ENCODE results near the gene TAP2. TPM values are rescaled to one million over a fixed set of nuclear protein-coding genes. Genes with fewer than 3 reads are reported as not detected.
"Not testable (repeated sequence)": the region's sequence is repeated elsewhere in the genome, so short reads cannot be mapped to it uniquely, and the experiment has no call there.

TAP2 gene
- total RNA-seq, 3 donors from 2014 or later, result 7.7 to 18.0 (median 9.5) TPM

- intact Hi-C loops (cut with DNase I; ENCODE audit: low total_unique reads), result no loop called here
- no peaks in the 10 kb centered on the region for H3K4me1 ChIP-seq
- no peaks in the 10 kb centered on the region for H3K36me3 ChIP-seq
- DNase-seq (ENCODE audit: low spot score in 2 of 2), result no peak
- no peak overlapping the region for H3K4me3 ChIP-seq
- H3K9me3 ChIP-seq, result no peaks in the 10 kb centered on the region
- no peak overlapping the region for H3K27ac ChIP-seq
- TF ChIP-seq, protein P1, sequence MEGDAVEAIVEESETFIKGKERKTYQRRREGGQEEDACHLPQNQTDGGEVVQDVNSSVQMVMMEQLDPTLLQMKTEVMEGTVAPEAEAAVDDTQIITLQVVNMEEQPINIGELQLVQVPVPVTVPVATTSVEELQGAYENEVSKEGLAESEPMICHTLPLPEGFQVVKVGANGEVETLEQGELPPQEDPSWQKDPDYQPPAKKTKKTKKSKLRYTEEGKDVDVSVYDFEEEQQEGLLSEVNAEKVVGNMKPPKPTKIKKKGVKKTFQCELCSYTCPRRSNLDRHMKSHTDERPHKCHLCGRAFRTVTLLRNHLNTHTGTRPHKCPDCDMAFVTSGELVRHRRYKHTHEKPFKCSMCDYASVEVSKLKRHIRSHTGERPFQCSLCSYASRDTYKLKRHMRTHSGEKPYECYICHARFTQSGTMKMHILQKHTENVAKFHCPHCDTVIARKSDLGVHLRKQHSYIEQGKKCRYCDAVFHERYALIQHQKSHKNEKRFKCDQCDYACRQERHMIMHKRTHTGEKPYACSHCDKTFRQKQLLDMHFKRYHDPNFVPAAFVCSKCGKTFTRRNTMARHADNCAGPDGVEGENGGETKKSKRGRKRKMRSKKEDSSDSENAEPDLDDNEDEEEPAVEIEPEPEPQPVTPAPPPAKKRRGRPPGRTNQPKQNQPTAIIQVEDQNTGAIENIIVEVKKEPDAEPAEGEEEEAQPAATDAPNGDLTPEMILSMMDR (IDR thresholded peaks at IDR 0.05), result no peak
- TF ChIP-seq POLR2A (IDR thresholded peaks at IDR 0.05) (no peak), POLR2AphosphoS5 (IDR thresholded peaks at IDR 0.05) (no peak)
- no peaks in the 10 kb centered on the region for H3K27me3 ChIP-seq
Measured at GRCh38 chr6:32807020-32807580, 31.4 kb downstream of the TAP2 start.

DNA sequence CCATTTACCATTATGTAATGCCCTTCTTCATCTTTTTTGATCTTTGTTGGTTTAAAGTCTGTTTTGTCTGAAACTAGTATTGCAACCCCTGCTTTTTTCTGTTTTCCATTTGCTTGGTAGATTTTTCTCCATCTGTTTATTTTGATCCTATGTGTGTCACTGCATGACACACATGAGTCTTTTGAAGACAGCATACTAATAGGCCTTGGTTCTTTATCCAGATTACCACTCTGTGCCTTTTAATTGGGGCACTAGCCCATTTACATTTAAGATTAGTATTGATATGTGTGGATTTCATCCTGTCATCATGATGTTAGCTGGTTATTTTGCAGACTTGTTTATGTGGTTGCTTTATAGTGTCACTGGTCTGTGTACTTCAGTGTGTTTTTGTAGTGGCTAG is 33.1 kb downstream of the TAP2 start:
- H3K36me3 ChIP-seq; H3K9me3 ChIP-seq; H3K27me3 ChIP-seq; DNase-seq (ENCODE audit: low spot score in 2 of 2); H3K4me3 ChIP-seq; intact Hi-C loops (cut with DNase I; ENCODE audit: low total_unique reads); H3K27ac ChIP-seq; H3K4me1 ChIP-seq: not testable (repeated sequence)

- H3K27me3 ChIP-seq, result no peaks in the 10 kb centered on the region
- H3K4me1 ChIP-seq, result no peaks in the 10 kb centered on the region
- no peak overlapping the region for H3K4me3 ChIP-seq
- TF ChIP-seq POLR2A (IDR thresholded peaks at IDR 0.05) (no peak), POLR2AphosphoS5 (IDR thresholded peaks at IDR 0.05) (no peak)
- TF ChIP-seq, protein P1 (IDR thresholded peaks at IDR 0.05), result no peak
- no peak overlapping the region for H3K27ac ChIP-seq
- H3K9me3 ChIP-seq, result peaks cover 0 to 7% of the 10 kb centered on the region in 2 donors
- no peak for DNase-seq (ENCODE audit: low spot score in 2 of 2)
- intact Hi-C loops (cut with DNase I; ENCODE audit: low total_unique reads), result no loop called here
- H3K36me3 ChIP-seq, result no peaks in the 10 kb centered on the region
Measured at GRCh38 chr6:32803416-32803815, 35.1 kb downstream of the TAP2 start.

- Histone ChIP-seq H3K4me1 (no peaks in the 10 kb centered on the region), H3K27ac (no peak overlapping the region), H3K9me3 (peaks cover 0 to 7% of the 10 kb centered on the region in 2 donors), H3K4me3 (no peak overlapping the region), H3K27me3 (no peaks in the 10 kb centered on the region), H3K36me3 (no peaks in the 10 kb centered on the region)
- TF ChIP-seq POLR2AphosphoS5 (IDR thresholded peaks at IDR 0.05) (no peak), POLR2A (IDR thresholded peaks at IDR 0.05) (no peak)
- TF ChIP-seq, protein P1 (IDR thresholded peaks at IDR 0.05), result no peak
- intact Hi-C loops (cut with DNase I; ENCODE audit: low total_unique reads), result loop anchor here (10.0 kb wide), 1 partner anchor 95 kb away; no protein-coding TSS in a partner anchor
- no peak for DNase-seq (ENCODE audit: low spot score in 2 of 2)
Measured at GRCh38 chr6:32799740-32800139, 38.8 kb downstream of the TAP2 start.

DNA sequence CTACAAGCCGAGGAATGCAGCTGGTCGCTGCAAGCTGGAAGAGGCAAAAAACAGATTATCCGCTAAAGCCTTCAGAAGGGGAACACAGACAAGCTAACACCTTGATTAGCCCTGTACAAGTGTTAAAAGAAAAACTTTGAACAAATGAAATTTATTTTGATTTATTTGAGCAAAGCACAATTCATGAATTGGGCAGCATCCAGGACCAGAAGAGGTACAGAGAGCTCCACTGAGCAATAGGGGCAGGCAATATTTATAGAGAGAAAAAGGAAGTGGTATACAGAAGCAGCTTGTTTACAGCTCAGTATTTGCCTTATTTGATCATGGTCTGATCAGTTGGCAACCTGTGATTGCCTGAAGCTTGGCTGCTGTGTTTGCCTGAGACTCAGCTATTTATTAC is 39.4 kb downstream of the TAP2 start:
- no peak for TF ChIP-seq POLR2AphosphoS5 (IDR thresholded peaks at IDR 0.05)
- TF ChIP-seq POLR2A (IDR thresholded peaks at IDR 0.05), result no peak
- TF ChIP-seq, protein P1 (IDR thresholded peaks at IDR 0.05), result no peak
- H3K9me3 ChIP-seq, result peaks cover 0 to 7% of the 10 kb centered on the region in 2 donors
- no peak overlapping the region for H3K4me3 ChIP-seq
- no peak for DNase-seq (ENCODE audit: low spot score in 2 of 2)
- H3K27me3 ChIP-seq, result peaks cover 0 to 3% of the 10 kb centered on the region in 2 donors
- H3K4me1 ChIP-seq, result no peaks in the 10 kb centered on the region
- H3K27ac ChIP-seq, result no peak overlapping the region
- no peaks in the 10 kb centered on the region for H3K36me3 ChIP-seq
- intact Hi-C loops (cut with DNase I; ENCODE audit: low total_unique reads), result loop anchor here (10.0 kb wide), 1 partner anchor 94 kb away; no protein-coding TSS in a partner anchor

Measured in breast epithelium (tissue), 4 donors.